Type B pancreatic cell (in vitro differentiated cells): ENCODE data around the gene POLK. TPM values are rescaled to one million over a fixed set of nuclear protein-coding genes. Genes with fewer than 3 reads are reported as not detected.
"Not testable (repeated sequence)": the region's sequence is repeated elsewhere in the genome, so short reads cannot be mapped to it uniquely, and the experiment has no call there.

ENCODE experiments used
- DNase-seq: peaks from one replicate; pipeline ENCODE4 v3.0.0; 2021; ENCODE audit warnings: mixed read lengths; ENCODE audit not compliant: unreplicated experiment; ENCODE audit errors: extremely low spot score
- H3K27ac Mint-ChIP-seq: 2 replicates; pipeline ENCODE4 v1.8.0; 2021; ENCODE audit warnings: mild to moderate bottlenecking, mixed read lengths
- H3K27me3 Mint-ChIP-seq: 2 replicates; pipeline ENCODE4 v1.8.0; 2021; ENCODE audit warnings: mixed read lengths
- H3K36me3 Mint-ChIP-seq: 2 replicates; pipeline ENCODE4 v1.8.0; 2021; ENCODE audit warnings: mixed read lengths
- H3K4me1 Mint-ChIP-seq: one replicate; pipeline ENCODE4 v1.8.0; 2021; ENCODE audit warnings: mixed read lengths; ENCODE audit not compliant: unreplicated experiment
- H3K4me3 Mint-ChIP-seq: 2 replicates; pipeline ENCODE4 v1.8.0; 2021; ENCODE audit warnings: mild to moderate bottlenecking, mixed read lengths
- H3K9me3 Mint-ChIP-seq: 2 replicates; pipeline ENCODE4 v1.8.0; 2021; ENCODE audit warnings: mixed read lengths
- total RNA-seq: library from RNA; stranded (reverse); gene quantifications from 2 replicates; pipeline ENCODE4 v1.2.1, GENCODE V29; 2021; ENCODE audit warnings: low replicate concordance
- TF ChIP-seq, protein P1 (sequence below): fragments of 200-600 bp; sonication (generic); conservative IDR thresholded peaks from 2 replicates; pipeline ENCODE4 v1.5.0; 2021; ENCODE audit warnings: antibody characterized with exemption, mild to moderate bottlenecking

The POLK gene
- total RNA-seq, 1 donor from 2014 or later = 21.2 TPM

DNA sequence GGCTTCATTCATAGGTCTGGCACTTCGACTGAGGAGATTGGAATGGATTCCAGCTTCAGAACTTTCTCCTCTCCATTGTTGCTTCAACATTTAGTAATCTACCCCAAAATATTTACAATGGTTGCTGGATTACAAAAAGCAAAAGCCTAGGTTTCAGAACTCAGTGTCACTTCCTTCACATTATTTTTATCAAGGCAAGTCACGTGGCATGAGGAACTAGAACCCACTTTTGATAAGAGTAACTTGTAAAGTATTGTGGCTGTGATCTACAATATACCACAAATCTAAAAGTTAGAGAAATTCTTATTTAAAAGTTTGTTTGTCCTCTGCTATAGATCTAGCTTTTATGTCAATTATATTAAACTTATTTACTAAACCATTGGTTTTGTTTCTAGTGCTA lies 59.9 kb downstream of the POLK start:
- TF ChIP-seq, protein P1, sequence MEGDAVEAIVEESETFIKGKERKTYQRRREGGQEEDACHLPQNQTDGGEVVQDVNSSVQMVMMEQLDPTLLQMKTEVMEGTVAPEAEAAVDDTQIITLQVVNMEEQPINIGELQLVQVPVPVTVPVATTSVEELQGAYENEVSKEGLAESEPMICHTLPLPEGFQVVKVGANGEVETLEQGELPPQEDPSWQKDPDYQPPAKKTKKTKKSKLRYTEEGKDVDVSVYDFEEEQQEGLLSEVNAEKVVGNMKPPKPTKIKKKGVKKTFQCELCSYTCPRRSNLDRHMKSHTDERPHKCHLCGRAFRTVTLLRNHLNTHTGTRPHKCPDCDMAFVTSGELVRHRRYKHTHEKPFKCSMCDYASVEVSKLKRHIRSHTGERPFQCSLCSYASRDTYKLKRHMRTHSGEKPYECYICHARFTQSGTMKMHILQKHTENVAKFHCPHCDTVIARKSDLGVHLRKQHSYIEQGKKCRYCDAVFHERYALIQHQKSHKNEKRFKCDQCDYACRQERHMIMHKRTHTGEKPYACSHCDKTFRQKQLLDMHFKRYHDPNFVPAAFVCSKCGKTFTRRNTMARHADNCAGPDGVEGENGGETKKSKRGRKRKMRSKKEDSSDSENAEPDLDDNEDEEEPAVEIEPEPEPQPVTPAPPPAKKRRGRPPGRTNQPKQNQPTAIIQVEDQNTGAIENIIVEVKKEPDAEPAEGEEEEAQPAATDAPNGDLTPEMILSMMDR = no peak
- H3K4me1 Mint-ChIP-seq = peaks cover 18% of the 10 kb centered on the region
- H3K27me3 Mint-ChIP-seq = no peaks in the 10 kb centered on the region
- DNase-seq = no peak
- no peak overlapping the region for H3K27ac Mint-ChIP-seq
- no peaks in the 10 kb centered on the region for H3K9me3 Mint-ChIP-seq
- no peak overlapping the region for H3K4me3 Mint-ChIP-seq
- peaks cover 15% of the 10 kb centered on the region for H3K36me3 Mint-ChIP-seq

DNA sequence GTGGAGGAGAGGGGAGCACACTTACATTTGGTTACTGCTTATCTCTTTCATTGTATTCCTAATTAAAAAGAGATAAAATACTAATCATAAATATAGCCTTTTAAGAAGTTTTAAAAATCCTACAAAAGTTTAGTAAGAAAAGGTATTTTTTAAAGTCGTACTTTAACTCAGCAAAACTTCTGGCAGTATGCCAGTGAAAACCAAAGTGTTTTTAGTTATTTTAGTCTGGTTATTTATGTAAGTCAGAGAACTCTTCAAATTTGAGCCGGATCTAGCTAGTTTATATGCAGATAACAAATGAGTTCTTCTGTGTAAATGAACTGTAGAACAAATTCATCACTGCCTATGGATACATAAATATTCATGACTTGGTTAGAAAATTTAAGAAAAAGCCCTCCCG lies 63.1 kb downstream of the POLK start:
- no peaks in the 10 kb centered on the region for H3K9me3 Mint-ChIP-seq
- peaks cover 7% of the 10 kb centered on the region for H3K4me1 Mint-ChIP-seq
- H3K4me3 Mint-ChIP-seq = no peak overlapping the region
- TF ChIP-seq, protein P1 = no peak
- H3K27me3 Mint-ChIP-seq = no peaks in the 10 kb centered on the region
- DNase-seq = no peak
- peaks cover 20% of the 10 kb centered on the region for H3K36me3 Mint-ChIP-seq
- peak overlapping the region; percentile 46 for H3K27ac Mint-ChIP-seq

DNA sequence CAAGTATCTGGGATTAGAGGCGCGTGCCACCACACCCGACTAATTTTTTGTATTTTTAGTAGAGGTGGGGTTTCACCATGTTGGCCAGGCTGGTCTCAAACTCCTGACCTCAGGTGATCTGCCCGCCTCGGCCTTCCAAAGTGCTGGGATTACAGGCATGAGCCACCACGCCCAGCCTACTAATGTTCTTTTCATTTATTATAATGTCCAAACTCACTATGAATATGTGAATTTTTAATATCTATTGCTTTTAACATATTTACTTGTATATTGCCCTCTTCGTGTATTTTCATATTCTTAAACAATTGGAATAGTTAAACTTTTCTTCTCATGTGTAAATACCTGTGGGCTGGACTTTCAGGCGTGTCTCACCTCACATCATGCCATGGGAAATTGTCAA lies 66.6 kb downstream of the POLK start:
- H3K4me1 Mint-ChIP-seq, DNase-seq, H3K4me3 Mint-ChIP-seq, H3K9me3 Mint-ChIP-seq, H3K27me3 Mint-ChIP-seq: not testable (repeated sequence)
- peaks cover 16% of the 10 kb centered on the region for H3K36me3 Mint-ChIP-seq
- peak overlapping the region; percentile 31 for H3K27ac Mint-ChIP-seq

DNA sequence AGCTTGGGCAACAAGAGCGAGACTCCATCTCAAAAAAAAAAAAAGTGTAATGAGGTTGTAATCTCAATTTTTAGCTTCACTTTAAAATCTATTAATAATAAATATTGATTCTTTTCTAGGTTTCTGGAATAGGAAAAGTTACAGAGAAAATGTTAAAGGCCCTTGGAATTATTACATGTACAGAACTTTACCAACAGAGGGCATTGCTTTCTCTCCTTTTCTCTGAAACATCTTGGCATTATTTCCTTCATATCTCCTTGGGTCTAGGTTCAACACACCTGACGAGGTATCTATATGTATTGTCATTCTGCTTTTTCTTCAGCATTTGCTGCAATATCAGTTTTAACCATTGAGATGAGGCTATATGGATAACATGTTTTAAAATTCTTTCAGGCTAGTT lies 73.0 kb downstream of the POLK start:
- no peaks in the 10 kb centered on the region for H3K27me3 Mint-ChIP-seq
- peaks cover 11% of the 10 kb centered on the region for H3K36me3 Mint-ChIP-seq
- TF ChIP-seq, protein P1 = peak; percentile 31
- H3K27ac Mint-ChIP-seq = no peak overlapping the region
- DNase-seq = no peak
- H3K9me3 Mint-ChIP-seq = no peaks in the 10 kb centered on the region
- H3K4me1 Mint-ChIP-seq = no peaks in the 10 kb centered on the region
- no peak overlapping the region for H3K4me3 Mint-ChIP-seq

DNA sequence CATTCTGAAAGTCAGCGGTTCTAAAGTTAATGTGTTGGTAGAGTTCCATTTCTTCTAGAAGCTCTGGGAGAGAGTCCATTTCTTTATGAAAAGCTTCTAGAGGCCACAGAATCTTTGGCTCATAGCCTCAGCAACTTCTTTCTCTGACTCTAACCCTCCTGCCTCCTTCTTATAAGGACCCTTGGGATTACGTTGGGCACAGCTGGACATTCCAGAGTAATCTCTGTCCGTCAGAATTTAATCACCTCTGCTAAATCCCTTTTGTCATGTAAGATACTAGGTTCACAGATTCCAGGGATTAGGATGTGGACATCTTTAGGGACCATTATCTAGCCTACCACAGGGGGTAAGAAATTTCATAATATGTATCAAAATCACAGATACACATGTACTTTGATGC lies 77.0 kb downstream of the POLK start:
- DNase-seq = no peak
- TF ChIP-seq, protein P1 = no peak
- Mint-ChIP-seq H3K27me3 (no peaks in the 10 kb centered on the region), H3K4me3 (no peak overlapping the region), H3K27ac (no peak overlapping the region), H3K9me3 (no peaks in the 10 kb centered on the region), H3K36me3 (peaks cover 8% of the 10 kb centered on the region), H3K4me1 (no peaks in the 10 kb centered on the region)

DNA sequence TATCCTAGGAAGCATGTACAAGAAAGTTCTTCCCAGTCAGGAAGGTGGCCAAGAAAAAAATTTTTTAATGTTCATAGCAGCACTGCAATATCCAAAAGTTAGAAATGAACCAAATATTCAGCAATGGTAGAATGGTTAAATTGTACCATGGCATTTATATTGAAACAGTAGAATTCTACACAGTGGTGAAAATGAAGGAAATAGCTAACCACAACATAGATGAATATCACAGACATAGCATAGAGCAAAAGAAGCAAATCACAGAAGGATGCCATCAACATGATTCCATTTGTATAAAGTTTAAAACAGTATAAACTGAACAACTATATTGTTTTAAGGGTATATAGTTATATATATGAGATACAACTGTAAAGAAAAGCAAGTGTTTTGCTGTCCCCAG lies 88.8 kb downstream of the POLK start:
- Mint-ChIP-seq H3K27me3 (no peaks in the 10 kb centered on the region), H3K4me1 (peaks cover 19% of the 10 kb centered on the region), H3K36me3 (peaks cover 20% of the 10 kb centered on the region), H3K27ac (no peak overlapping the region), H3K9me3 (peaks cover 5% of the 10 kb centered on the region), H3K4me3 (no peak overlapping the region)
- TF ChIP-seq, protein P1 = no peak
- DNase-seq = no peak
